Smooth muscle cell (in vitro differentiated cells): ENCODE measurements around the gene PTMS. TPM values are rescaled to one million over a fixed set of nuclear protein-coding genes. Genes with fewer than 3 reads are reported as not detected.
A peak's percentile ranks its signal among the peaks of the same experiment; 100 is the strongest.

ENCODE experiments used
- DNase-seq: peaks from one replicate; lab custom pipeline; 2025; ENCODE audit not compliant: unreplicated experiment; lab: John Stamatoyannopoulos, UW
- H2AFZ ChIP-seq: fragments of 200-600 bp; sonication (generic); 2 replicates; pipeline ENCODE4 v1.6.0; 2016; ENCODE audit warnings: antibody characterized with exemption, low read depth, mild to moderate bottlenecking
- H3F3A ChIP-seq: fragments of 200-600 bp; sonication (generic); 2 replicates; pipeline ENCODE4 v1.6.0; 2017; ENCODE audit warnings: antibody characterized with exemption, low read depth
- H3K27ac ChIP-seq: fragments of 200-600 bp; sonication (generic); 2 replicates; pipeline ENCODE4 v1.5.1; 2016; ENCODE audit warnings: low read depth, mild to moderate bottlenecking
- H3K27me3 ChIP-seq: fragments of 200-600 bp; sonication (generic); 2 replicates; pipeline ENCODE4 v1.6.1; 2016; ENCODE audit warnings: low read depth, mild to moderate bottlenecking
- H3K36me3 ChIP-seq: fragments of 200-600 bp; sonication (generic); 2 replicates; pipeline ENCODE4 v1.5.1; 2016; ENCODE audit warnings: low read depth
- H3K4me1 ChIP-seq: fragments of 200-600 bp; sonication (generic); 2 replicates; pipeline ENCODE4 v1.5.1; 2016; ENCODE audit warnings: low read depth
- H3K4me2 ChIP-seq: fragments of 200-600 bp; sonication (generic); 2 replicates; pipeline ENCODE4 v1.6.0; 2016; ENCODE audit warnings: mild to moderate bottlenecking
- H3K4me3 ChIP-seq: fragments of 200-600 bp; sonication (generic); 2 replicates; pipeline ENCODE4 v1.5.1; 2016; ENCODE audit warnings: mild to moderate bottlenecking
- H3K79me2 ChIP-seq: fragments of 200-600 bp; sonication (generic); 2 replicates; pipeline ENCODE4 v1.6.0; 2016; ENCODE audit warnings: low read depth, mild to moderate bottlenecking
- H3K9ac ChIP-seq: fragments of 200-600 bp; sonication (generic); 2 replicates; pipeline ENCODE4 v1.6.0; 2016; ENCODE audit warnings: low read depth
- H3K9me3 ChIP-seq: fragments of 200-600 bp; sonication (generic); replicated peaks from 2 replicates; pipeline ENCODE4 v1.5.1; 2016; ENCODE audit warnings: low read depth
- H4K20me1 ChIP-seq: fragments of 200-600 bp; sonication (generic); 2 replicates; pipeline ENCODE4 v1.6.0; 2016; ENCODE audit warnings: low read depth
- CTCF ChIP-seq: fragments of 200-600 bp; sonication (generic); IDR thresholded peaks from 2 replicates; pipeline ENCODE4 v1.5.1; 2017; ENCODE audit warnings: borderline replicate concordance, mild to moderate bottlenecking, antibody characterized with exemption; ENCODE audit not compliant: insufficient read depth, poor library complexity, severe bottlenecking
- WGBS: methylation state at CpG from one replicate; pipeline ENCODE4 v1.1.7; 2016; ENCODE audit warnings: low lambda C conversion rate; 5-methylcytosine and 5-hydroxymethylcytosine counted together
- polyA plus RNA-seq: library from polyadenylated mRNA; unstranded; fragments of >200 nt; fragmentation: Nextera tagmentation; extraction: Ambion mirVana; gene quantifications from 2 replicates; pipeline ENCODE4 v1.2.1, GENCODE V29; 2016
- total RNA-seq: library from RNA; depleted of rRNA; stranded (reverse); fragments of >200 nt; gene quantifications from 2 replicates; pipeline ENCODE4 v1.2.3, GENCODE V29; 2014

PTMS gene
- total and polyA plus RNA-seq, 2 experiments from 2014 or later = 115 to 379 TPM

DNA sequence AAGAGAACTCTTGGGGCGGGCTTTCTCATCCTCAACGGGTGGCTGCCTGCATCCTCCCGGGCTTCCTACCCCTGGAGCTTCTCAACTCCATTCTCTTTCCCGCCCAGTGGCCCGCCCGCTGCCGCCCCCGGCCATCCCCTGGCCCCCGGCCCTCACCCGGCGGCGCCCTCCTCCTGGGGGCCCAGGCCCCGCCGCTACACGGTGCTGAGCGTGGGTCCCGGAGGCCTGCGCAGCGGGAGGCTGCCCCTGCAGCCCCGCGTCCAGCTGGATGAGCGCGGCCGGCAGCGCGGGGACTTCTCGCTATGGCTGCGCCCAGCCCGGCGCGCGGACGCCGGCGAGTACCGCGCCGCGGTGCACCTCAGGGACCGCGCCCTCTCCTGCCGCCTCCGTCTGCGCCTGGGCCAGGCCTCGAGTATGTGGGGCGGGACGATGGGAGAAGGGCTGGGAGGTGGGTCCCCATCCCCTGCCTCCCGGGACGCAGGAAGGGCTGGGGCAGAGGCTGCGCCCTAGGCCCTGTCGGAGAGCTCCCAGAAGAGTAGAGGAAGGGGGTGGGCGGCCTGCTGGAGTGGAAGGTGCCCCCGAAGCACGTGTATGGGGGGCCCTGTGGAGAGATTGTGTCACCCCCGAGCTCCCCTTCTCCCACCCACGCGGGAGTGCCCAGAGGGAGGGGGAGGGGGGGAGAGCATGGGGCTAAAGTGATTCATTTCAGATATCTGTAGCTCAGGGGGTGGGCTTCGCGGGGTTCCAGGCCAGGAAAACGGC is 7.6 kb downstream of the PTMS start:
- Histone ChIP-seq H3K27me3 (peaks cover 7% of the 10 kb centered on the region), H3K9me3 (no peaks in the 10 kb centered on the region), H3K79me2 (peaks cover 2% of the 10 kb centered on the region), H4K20me1 (peaks cover 26% of the 10 kb centered on the region), H3K27ac (no peak overlapping the region), H2AFZ (peak overlapping the region; percentile 18), H3K4me1 (peaks cover 41% of the 10 kb centered on the region), H3K9ac (no peak overlapping the region), H3K4me2 (peak overlapping the region; percentile 77), H3F3A (peaks cover 5% of the 10 kb centered on the region), H3K4me3 (peak overlapping the region; percentile 31), H3K36me3 (no peaks in the 10 kb centered on the region)
- 18% methylated on average over 44 of the region's 60 CpGs for WGBS
- no peak for DNase-seq
- no peak for TF ChIP-seq CTCF

GRCh38 chr12:6774499-6775062 is 8.4 kb downstream of the PTMS start:
- no peaks in the 10 kb centered on the region for H3K36me3 ChIP-seq
- no peak for TF ChIP-seq CTCF
- H3K9ac ChIP-seq = no peak overlapping the region
- H3K79me2 ChIP-seq = no peaks in the 10 kb centered on the region
- no peak for DNase-seq
- no peak overlapping the region for H3K4me2 ChIP-seq
- peaks cover 5% of the 10 kb centered on the region for H3F3A ChIP-seq
- no peak overlapping the region for H3K4me3 ChIP-seq
- H3K27ac ChIP-seq = no peak overlapping the region
- no peak overlapping the region for H2AFZ ChIP-seq
- WGBS = 95% methylated on average over 15 of the region's 15 CpGs
- H3K27me3 ChIP-seq = peaks cover 7% of the 10 kb centered on the region
- H4K20me1 ChIP-seq = peaks cover 18% of the 10 kb centered on the region
- H3K9me3 ChIP-seq = no peaks in the 10 kb centered on the region
- H3K4me1 ChIP-seq = peaks cover 41% of the 10 kb centered on the region

DNA sequence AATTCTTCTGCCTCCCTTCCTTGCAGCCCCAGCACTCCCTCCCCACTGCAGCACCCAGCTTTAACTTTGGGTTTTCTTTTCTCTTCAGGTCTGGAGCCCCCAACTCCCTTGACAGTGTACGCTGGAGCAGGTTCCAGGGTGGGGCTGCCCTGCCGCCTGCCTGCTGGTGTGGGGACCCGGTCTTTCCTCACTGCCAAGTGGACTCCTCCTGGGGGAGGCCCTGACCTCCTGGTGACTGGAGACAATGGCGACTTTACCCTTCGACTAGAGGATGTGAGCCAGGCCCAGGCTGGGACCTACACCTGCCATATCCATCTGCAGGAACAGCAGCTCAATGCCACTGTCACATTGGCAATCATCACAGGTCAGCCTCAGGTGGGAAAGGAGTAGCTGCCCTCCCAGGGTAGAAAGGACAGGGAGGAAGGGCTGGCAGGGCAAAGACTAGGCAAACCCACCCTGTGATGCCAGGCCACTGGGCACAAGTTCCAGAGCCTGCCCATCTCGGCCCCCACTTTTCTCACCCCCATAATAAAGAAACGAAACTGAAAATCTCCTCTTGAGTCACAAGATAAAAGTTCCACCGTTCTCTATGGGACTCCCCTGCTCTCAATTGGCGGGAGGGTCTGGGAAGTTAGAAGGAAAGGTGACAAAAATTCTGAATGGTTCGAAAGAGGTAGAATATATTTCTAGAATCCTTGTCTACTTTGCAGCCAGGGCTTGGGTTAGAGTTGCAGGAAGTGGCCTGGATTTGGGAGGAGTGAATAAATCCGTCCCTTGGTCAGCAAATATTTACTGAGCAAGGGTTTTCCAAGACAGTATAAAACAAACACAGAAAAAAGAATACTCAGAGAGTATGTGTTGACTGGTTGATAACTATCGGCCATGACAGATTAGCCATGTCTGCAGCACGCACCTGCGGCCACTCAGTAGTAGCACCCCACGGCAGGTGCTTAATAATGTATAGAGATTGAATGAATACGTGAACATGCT is 9.3 kb downstream of the PTMS start:
- Histone ChIP-seq H3K4me3 (no peak overlapping the region), H2AFZ (no peak overlapping the region), H3K9me3 (no peaks in the 10 kb centered on the region), H3K27me3 (peaks cover 7% of the 10 kb centered on the region), H3K36me3 (no peaks in the 10 kb centered on the region), H3K4me2 (no peak overlapping the region), H3K4me1 (peaks cover 37% of the 10 kb centered on the region), H3F3A (peaks cover 5% of the 10 kb centered on the region), H3K9ac (no peak overlapping the region), H3K27ac (no peak overlapping the region), H4K20me1 (peaks cover 9% of the 10 kb centered on the region), H3K79me2 (no peaks in the 10 kb centered on the region)
- DNase-seq = no peak
- WGBS = 92% methylated on average over 16 of the region's 16 CpGs
- TF ChIP-seq CTCF = no peak
